HCT116 (cell line): ENCODE measurements around the gene MED26. TPM values are rescaled to one million over a fixed set of nuclear protein-coding genes. Genes with fewer than 3 reads are reported as not detected.
"Not testable (repeated sequence)": the region's sequence is repeated elsewhere in the genome, so short reads cannot be mapped to it uniquely, and the experiment has no call there.

Source experiments
- ATAC-seq: fragments of 200-7000 bp; cut with Tn5 transposase; 2 replicates; pipeline ENCODE4 v1.9.1; 2020; ENCODE audit warnings: mild to moderate bottlenecking, moderate library complexity
- BruUV-seq: library from RNA; stranded (reverse); fragments of 400-500 nt; replicated peaks from 2 replicates; lab custom pipeline; 2021; lab: Mats Ljungman, UMichigan
- CTCF ChIA-PET: fragments of 300-600 bp; sonication (Branson Sonifier 250); formaldehyde crosslinking; loops from one replicate; lab custom pipeline; 2021; ENCODE audit warnings: antibody characterized with exemption; lab: Charles Lee
- POLR2A ChIA-PET: fragments of 300-600, 350-600 bp; sonication (Branson Sonifier 250); formaldehyde crosslinking; loops from one replicate; lab custom pipeline; 2021; ENCODE audit warnings: antibody characterized with exemption; lab: Charles Lee
- RAD21 ChIA-PET, 2 experiments: fragments of 300-600 bp; sonication (Branson Sonifier 250); formaldehyde crosslinking; loops; one replicate each; lab custom pipeline; 2023; ENCODE audit warnings: low total read pairs in 2 of 2; ENCODE audit not compliant: uncharacterized antibody in 2 of 2, unreplicated experiment in 2 of 2, low non-redundant PET in 1 of 2; lab: Charles Lee
- DNase-seq: peaks from one replicate; pipeline ENCODE4 v3.0.0-alpha.2; 2010; ENCODE audit warnings: low read depth, low spot score
- H2AFZ ChIP-seq: fragments of 200-600 bp; shearing (Covaris generic), sonication (generic); 2 replicates; pipeline ENCODE4 v1.6.1; 2017; ENCODE audit warnings: low read depth, mixed run types, mixed read lengths, antibody characterized with exemption, low read length; ENCODE audit not compliant: poor library complexity, severe bottlenecking
- H3K27ac ChIP-seq: 2 replicates; pipeline ENCODE4 v1.5.1; 2012; ENCODE audit warnings: low read depth, low read length
- H3K27me3 ChIP-seq: fragments of 200-600 bp; sonication (generic); 2 replicates; pipeline ENCODE4 v1.6.1; 2016; ENCODE audit warnings: mixed run types, low read length, mixed read lengths; ENCODE audit not compliant: insufficient read depth
- H3K36me3 ChIP-seq, 2 experiments: fragments of 200-500 bp in 1 of 2; fragments of 200-600 bp in 1 of 2; sonication (Bioruptor generic) in 1 of 2; sonication (generic) in 1 of 2; 2 replicates each; pipeline versions ENCODE4 v1.5.1 to v1.6.1; 2014 to 2016; ENCODE audit warnings: low read length in 2 of 2, inconsistent platforms in 1 of 2, mixed read lengths in 1 of 2, mixed run types in 1 of 2; ENCODE audit not compliant: insufficient read depth in 2 of 2, control insufficient read depth in 1 of 2
- H3K4me1 ChIP-seq, 2 experiments: fragments of 200-600 bp in 1 of 2; sonication (generic) in 1 of 2; 2 replicates each; pipeline versions ENCODE4 v1.5.1 to v1.6.1; 2012 to 2017; ENCODE audit warnings: low read length in 2 of 2, inconsistent platforms in 1 of 2, mild to moderate bottlenecking in 1 of 2, mixed read lengths in 1 of 2, mixed run types in 1 of 2, moderate library complexity in 1 of 2; ENCODE audit not compliant: insufficient read depth in 2 of 2, control insufficient read depth in 1 of 2
- H3K4me2 ChIP-seq: fragments of 200-600 bp; sonication (generic); 2 replicates; pipeline ENCODE4 v1.6.1; 2017; ENCODE audit warnings: mixed run types, low read length, mixed read lengths
- H3K4me3 ChIP-seq, 2 experiments: fragments of 200-600 bp in 1 of 2; sonication (generic) in 1 of 2; replicated peaks in 1 of 2; 2 replicates each; pipeline ENCODE4 v1.5.1; 2011 to 2016; ENCODE audit warnings: low read length in 2 of 2, control low read depth in 1 of 2, low read depth in 1 of 2, mild to moderate bottlenecking in 1 of 2, mixed read lengths in 1 of 2, mixed run types in 1 of 2
- H3K79me2 ChIP-seq: fragments of 200-600 bp; sonication (generic); 2 replicates; pipeline ENCODE4 v1.6.1; 2017; ENCODE audit warnings: mild to moderate bottlenecking, mixed run types, low read length, moderate library complexity, mixed read lengths; ENCODE audit not compliant: insufficient read depth
- H3K9ac ChIP-seq: fragments of 200-600 bp; sonication (generic); 2 replicates; pipeline ENCODE4 v1.6.1; 2016; ENCODE audit warnings: low read length, mixed read lengths
- H3K9me2 ChIP-seq: fragments of 200-600 bp; sonication (generic), shearing (Covaris generic); 2 replicates; pipeline ENCODE4 v1.6.1; 2017; ENCODE audit warnings: mixed run types, mild to moderate bottlenecking, moderate library complexity; ENCODE audit not compliant: insufficient read depth
- H3K9me3 ChIP-seq, 2 experiments: fragments of 200-500 bp in 1 of 2; fragments of 200-600 bp in 1 of 2; sonication (Bioruptor generic) in 1 of 2; sonication (generic) in 1 of 2; 2 replicates each; pipeline ENCODE4 v1.6.1; 2014 to 2017; ENCODE audit warnings: low read length in 2 of 2, mixed read lengths in 2 of 2, inconsistent platforms in 1 of 2, low read depth in 1 of 2, mild to moderate bottlenecking in 1 of 2, mixed run types in 1 of 2, moderate library complexity in 1 of 2; ENCODE audit not compliant: control insufficient read depth in 1 of 2, insufficient read depth in 1 of 2
- H4K20me1 ChIP-seq: fragments of 200-600 bp; sonication (generic), shearing (Covaris generic); 2 replicates; pipeline ENCODE4 v1.6.1; 2017; ENCODE audit warnings: mixed run types, mild to moderate bottlenecking, moderate library complexity; ENCODE audit not compliant: insufficient read depth
- YY1 ChIP-seq: IDR thresholded peaks from 2 replicates; pipeline ENCODE4 v1.6.1; 2011; ENCODE audit warnings: low read length, low read depth, moderate library complexity, mild to moderate bottlenecking; ENCODE audit not compliant: insufficient replicate concordance; ENCODE audit errors: extremely low read depth
- intact Hi-C: fragments of 100-400 bp; cut with micrococcal nuclease; formaldehyde crosslinking; loops from 2 replicates; pipeline ENCODE4 v1.10.0; 2022
- total RNA-seq: library from RNA; stranded (reverse); gene quantifications from one replicate; pipeline ENCODE4 v1.2.1, GENCODE V29; 2021; ENCODE audit not compliant: unreplicated experiment

The MED26 gene
- total RNA-seq, 1 experiment from 2014 or later = 13.3 TPM

DNA sequence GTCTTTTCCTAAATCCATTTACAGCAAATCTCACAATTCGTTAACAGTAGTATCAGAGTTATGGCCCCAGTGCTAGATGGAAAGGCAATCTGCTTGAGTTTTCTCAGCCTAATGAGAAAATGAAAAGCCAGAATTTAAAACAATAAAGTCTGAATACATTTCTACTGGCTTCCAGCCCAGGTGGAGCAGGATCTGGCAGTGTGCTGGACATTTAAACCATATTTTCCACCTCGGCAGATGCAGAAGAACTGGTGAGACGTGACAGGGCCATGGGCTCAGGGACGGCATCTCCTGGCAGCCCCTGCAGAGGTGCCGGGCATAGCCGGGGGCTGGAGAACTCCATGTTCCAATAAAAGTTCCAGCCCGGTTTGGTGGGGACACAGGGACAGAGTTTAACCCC lies 24.9 kb upstream of the MED26 start:
- CTCF ChIA-PET = no interaction called here

DNA sequence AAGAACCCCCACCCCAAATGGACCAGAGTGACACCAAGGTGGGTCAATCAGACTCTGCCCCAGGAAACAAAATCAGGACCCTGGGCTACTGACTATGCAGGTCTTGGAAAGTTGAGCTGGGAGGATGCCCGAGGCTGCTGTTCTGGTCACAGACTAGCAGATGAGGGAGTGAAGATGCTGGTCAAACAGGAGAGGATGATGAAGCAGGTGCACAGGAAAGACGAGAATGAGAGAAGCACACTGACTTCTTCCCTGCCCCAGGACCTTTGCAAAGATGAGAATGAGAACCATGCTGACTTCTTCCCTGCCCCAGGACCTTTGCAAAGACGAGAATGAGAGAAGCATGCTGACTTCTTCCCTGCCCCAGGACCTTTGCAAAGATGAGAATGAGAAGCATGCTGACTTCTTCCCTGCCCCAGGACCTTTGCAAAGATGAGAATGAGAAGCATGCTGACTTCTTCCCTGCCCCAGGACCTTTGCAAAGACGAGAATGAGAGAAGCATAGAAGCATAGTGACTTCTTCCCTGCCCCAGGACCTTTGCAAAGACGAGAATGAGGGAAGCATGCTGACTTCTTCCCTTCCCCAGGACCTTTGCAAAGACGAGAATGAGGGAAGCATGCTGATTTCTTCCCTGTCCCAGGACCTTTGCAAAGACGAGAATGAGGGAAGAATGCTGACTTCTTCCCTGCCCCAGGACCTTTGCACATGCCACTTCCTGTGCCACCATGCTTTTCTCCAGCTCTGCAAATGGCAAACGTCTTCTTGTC lies 23.6 kb upstream of the MED26 start:
- H3K9ac ChIP-seq, H3K9me2 ChIP-seq, H3K4me3 ChIP-seq, DNase-seq, H2AFZ ChIP-seq, H3K27ac ChIP-seq, H3K27me3 ChIP-seq, H3K4me1 ChIP-seq, intact Hi-C loops, H3K4me2 ChIP-seq, H4K20me1 ChIP-seq, CTCF ChIA-PET, RAD21 ChIA-PET, ATAC-seq, BruUV-seq, H3K9me3 ChIP-seq, POLR2A ChIA-PET: not testable (repeated sequence)
- H3K79me2 ChIP-seq = peaks cover 27% of the 10 kb centered on the region
- H3K36me3 ChIP-seq = peaks cover 35 to 49% of the 10 kb centered on the region in 2 experiments

More for the DNA sequence above, 24.9 kb upstream of the MED26 start:
- RAD21 ChIA-PET = no interaction called here
- ATAC-seq (no peak), DNase-seq (no peak)
- no peak for TF ChIP-seq YY1
- Histone ChIP-seq H3K9ac (no peak overlapping the region), H3K4me2 (no peak overlapping the region), H4K20me1 (no peaks in the 10 kb centered on the region; the same call in 1 of the 2 replicates), H3K36me3 (peaks cover 32 to 55% of the 10 kb centered on the region in 2 experiments; a peak in 3 of 4 replicates), H3K4me3 (no peak overlapping the region), H3K9me3 (no peaks in the 10 kb centered on the region), H3K4me1 (no peaks in the 10 kb centered on the region), H3K27ac (no peak overlapping the region), H3K79me2 (peaks cover 37% of the 10 kb centered on the region), H3K27me3 (no peaks in the 10 kb centered on the region), H3K9me2 (no peaks in the 10 kb centered on the region), H2AFZ (no peak overlapping the region)
- POLR2A ChIA-PET = no interaction called here
- intact Hi-C loops = no loop called here
- BruUV-seq = no TSS peak
